HCT116 (cell line): ENCODE measurements around the gene HOXC13.

Experiments
- CTCF ChIP-seq, 3 experiments: fragments of 200-600 bp in 1 of 3; sonication (generic) in 1 of 3; IDR thresholded peaks in 2 of 3; conservative IDR thresholded peaks in 1 of 3; 2 replicates each; pipeline ENCODE4 v1.5.1; 2012 to 2017; ENCODE audit warnings: low read depth in 2 of 3, low read length in 2 of 3, antibody characterized with exemption in 1 of 3, borderline replicate concordance in 1 of 3, control low read depth in 1 of 3, mild to moderate bottlenecking in 1 of 3, mixed read lengths in 1 of 3, mixed run types in 1 of 3, moderate library complexity in 1 of 3; ENCODE audit not compliant: insufficient read depth in 1 of 3
- EZH2phosphoT487 ChIP-seq: fragments of 200-600 bp; IDR thresholded peaks from 2 replicates; pipeline ENCODE4 v1.6.1; 2018; ENCODE audit warnings: antibody characterized with exemption, borderline replicate concordance
- FOSL1 ChIP-seq: IDR thresholded peaks from 2 replicates; pipeline ENCODE4 v1.6.1; 2012; ENCODE audit warnings: low read depth
- MAX ChIP-seq: IDR thresholded peaks from 2 replicates; pipeline ENCODE4 v1.6.1; 2012
- POLR2A ChIP-seq: IDR thresholded peaks from 2 replicates; pipeline ENCODE4 v1.7.0; 2011; ENCODE audit warnings: borderline replicate concordance; ENCODE audit not compliant: insufficient read depth, insufficient read length; ENCODE audit errors: extremely low read depth
- POLR2AphosphoS5 ChIP-seq: IDR thresholded peaks from 2 replicates; pipeline ENCODE4 v1.6.1; 2011; ENCODE audit warnings: mild to moderate bottlenecking, low read depth, low read length, moderate library complexity
- RAD21 ChIP-seq: IDR thresholded peaks from 2 replicates; pipeline ENCODE4 v1.6.1; 2012; ENCODE audit warnings: low read depth, mild to moderate bottlenecking
- REST ChIP-seq: IDR thresholded peaks from 2 replicates; pipeline ENCODE4 v1.6.1; 2012; ENCODE audit warnings: low read depth
- SP1 ChIP-seq: IDR thresholded peaks from 2 replicates; pipeline ENCODE4 v1.6.1; 2012; ENCODE audit warnings: low read depth
- ZBTB33 ChIP-seq: IDR thresholded peaks from 2 replicates; pipeline ENCODE4 v1.6.1; 2011; ENCODE audit warnings: mild to moderate bottlenecking, low read length, moderate library complexity; ENCODE audit not compliant: insufficient replicate concordance; ENCODE audit errors: extremely low read depth

GRCh38 chr12:53948650-53949593, 10.3 kb downstream of the HOXC13 start:
- TF ChIP-seq MAX (no peak), ZBTB33 (no peak), POLR2A (no peak), REST (no peak), POLR2AphosphoS5 (no peak), CTCF (IDR thresholded peaks at IDR 0.05 in 2 of 3, conservative IDR thresholded peaks at IDR 0.05 in 1 of 3; ENCODE audit: borderline replicate concordance in 1 of 3, insufficient read depth in 1 of 3, low read depth in 2 of 3, low read length in 2 of 3) (0 out of 6 replicates have a peak, but pooled peaks of 1 of the 3 experiments have one; percentile 19), EZH2phosphoT487 (no peak), SP1 (no peak), FOSL1 (no peak), RAD21 (no peak)
